ENCODE measurements around the gene C20orf141.

Gene C20orf141

DNA sequence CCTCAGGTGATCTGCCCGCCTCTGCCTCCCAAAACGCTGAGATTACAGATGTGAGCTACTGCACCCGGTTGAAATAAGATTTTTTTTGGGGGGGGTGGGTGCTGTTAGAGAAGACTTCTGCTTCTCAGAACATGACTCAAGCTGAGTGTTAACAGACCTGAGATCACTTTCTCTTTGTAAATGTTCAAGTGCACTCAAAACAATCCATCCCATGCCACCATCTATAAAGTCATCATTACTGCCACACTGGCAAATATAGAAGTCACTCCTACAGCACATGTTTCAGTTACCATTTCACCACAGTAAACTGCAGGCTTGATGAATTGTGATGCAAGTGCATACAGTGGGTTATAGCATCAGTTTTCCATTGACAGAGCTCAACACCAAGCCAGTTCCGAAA is 34.7 kb downstream of the C20orf141 start:
- no peak overlapping the region for H3K4me3 ChIP-seq (ENCODE audit: low read length in 2 of 2)
- H3K27me3 ChIP-seq (ENCODE audit: control insufficient read depth in 2 of 2, insufficient read depth in 2 of 2, low read length in 2 of 2) = no peaks in the 10 kb centered on the region
- no peaks in the 10 kb centered on the region for H3K9me3 ChIP-seq (ENCODE audit: control insufficient read depth in 2 of 2, low read length in 2 of 2)
- no peak overlapping the region for H3K9ac ChIP-seq (ENCODE audit: low read depth in 1 of 2, low read length in 2 of 2)
- peaks cover 0 to 6% of the 10 kb centered on the region in 2 donors for H3K36me3 ChIP-seq (ENCODE audit: control insufficient read depth in 2 of 2, insufficient read depth in 2 of 2, low read length in 2 of 2)
- H3K4me1 ChIP-seq (ENCODE audit: control insufficient read depth in 2 of 2, insufficient read depth in 2 of 2, low read length in 2 of 2) = peaks cover 0 to 4% of the 10 kb centered on the region in 2 donors
- H3K27ac ChIP-seq (ENCODE audit: low read depth in 2 of 2, low read length in 2 of 2) = no peak overlapping the region

- Histone ChIP-seq H3K4me3 (ENCODE audit: low read length in 2 of 2) (no peak overlapping the region), H3K9ac (ENCODE audit: low read depth in 1 of 2, low read length in 2 of 2) (no peak overlapping the region), H3K27ac (ENCODE audit: low read depth in 2 of 2, low read length in 2 of 2) (no peak overlapping the region), H3K27me3 (ENCODE audit: control insufficient read depth in 2 of 2, insufficient read depth in 2 of 2, low read length in 2 of 2) (no peaks in the 10 kb centered on the region), H3K9me3 (ENCODE audit: control insufficient read depth in 2 of 2, low read length in 2 of 2) (no peaks in the 10 kb centered on the region), H3K36me3 (ENCODE audit: control insufficient read depth in 2 of 2, insufficient read depth in 2 of 2, low read length in 2 of 2) (peaks cover 0 to 3% of the 10 kb centered on the region in 2 donors), H3K4me1 (ENCODE audit: control insufficient read depth in 2 of 2, insufficient read depth in 2 of 2, low read length in 2 of 2) (peaks cover 0 to 4% of the 10 kb centered on the region in 2 donors)
Observed at GRCh38 chr20:2851086-2851485, 36.3 kb downstream of the C20orf141 start.

DNA sequence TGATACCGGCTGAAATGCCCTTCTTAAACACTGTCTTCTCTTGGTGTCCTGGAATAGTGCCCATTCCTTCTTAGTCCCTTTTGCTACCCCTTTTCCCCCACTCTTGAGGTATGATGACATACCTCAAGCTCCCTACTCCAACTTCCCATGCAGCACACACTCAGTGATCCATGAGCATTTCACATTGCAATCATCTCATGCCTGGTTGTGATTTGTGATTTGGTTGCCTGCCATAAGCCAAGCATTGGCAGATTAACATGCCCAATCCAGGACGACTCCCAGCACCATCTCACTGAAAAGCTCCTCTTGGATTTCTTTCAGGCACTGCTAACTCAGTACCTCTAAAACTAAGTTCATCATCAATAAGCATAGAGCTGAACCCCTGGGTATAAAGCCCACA is 43.8 kb downstream of the C20orf141 start:
- H3K36me3 ChIP-seq (ENCODE audit: control insufficient read depth in 2 of 2, insufficient read depth in 2 of 2, low read length in 2 of 2) = peaks cover 18 to 23% of the 10 kb centered on the region in 2 donors
- H3K9ac ChIP-seq (ENCODE audit: low read depth in 1 of 2, low read length in 2 of 2) = no peak overlapping the region

GRCh38 chr20:2859330-2860121 is 44.7 kb downstream of the C20orf141 start:
- no peak overlapping the region for H3K27ac ChIP-seq (ENCODE audit: low read depth in 2 of 2, low read length in 2 of 2)
- peaks cover 24 to 31% of the 10 kb centered on the region in 2 donors for H3K36me3 ChIP-seq (ENCODE audit: control insufficient read depth in 2 of 2, insufficient read depth in 2 of 2, low read length in 2 of 2)
- no peaks in the 10 kb centered on the region for H3K27me3 ChIP-seq (ENCODE audit: control insufficient read depth in 2 of 2, insufficient read depth in 2 of 2, low read length in 2 of 2)
- H3K4me3 ChIP-seq (ENCODE audit: low read length in 2 of 2) = no peak overlapping the region
- H3K9me3 ChIP-seq (ENCODE audit: control insufficient read depth in 2 of 2, low read length in 2 of 2) = no peaks in the 10 kb centered on the region
- no peak overlapping the region for H3K9ac ChIP-seq (ENCODE audit: low read depth in 1 of 2, low read length in 2 of 2)
- no peaks in the 10 kb centered on the region for H3K4me1 ChIP-seq (ENCODE audit: control insufficient read depth in 2 of 2, insufficient read depth in 2 of 2, low read length in 2 of 2)

More for the DNA sequence above, 43.8 kb downstream of the C20orf141 start:
- Histone ChIP-seq H3K27me3 (ENCODE audit: control insufficient read depth in 2 of 2, insufficient read depth in 2 of 2, low read length in 2 of 2) (no peaks in the 10 kb centered on the region), H3K9me3 (ENCODE audit: control insufficient read depth in 2 of 2, low read length in 2 of 2) (no peaks in the 10 kb centered on the region), H3K4me1 (ENCODE audit: control insufficient read depth in 2 of 2, insufficient read depth in 2 of 2, low read length in 2 of 2) (no peaks in the 10 kb centered on the region), H3K4me3 (ENCODE audit: low read length in 2 of 2) (no peak overlapping the region), H3K27ac (ENCODE audit: low read depth in 2 of 2, low read length in 2 of 2) (no peak overlapping the region)

DNA sequence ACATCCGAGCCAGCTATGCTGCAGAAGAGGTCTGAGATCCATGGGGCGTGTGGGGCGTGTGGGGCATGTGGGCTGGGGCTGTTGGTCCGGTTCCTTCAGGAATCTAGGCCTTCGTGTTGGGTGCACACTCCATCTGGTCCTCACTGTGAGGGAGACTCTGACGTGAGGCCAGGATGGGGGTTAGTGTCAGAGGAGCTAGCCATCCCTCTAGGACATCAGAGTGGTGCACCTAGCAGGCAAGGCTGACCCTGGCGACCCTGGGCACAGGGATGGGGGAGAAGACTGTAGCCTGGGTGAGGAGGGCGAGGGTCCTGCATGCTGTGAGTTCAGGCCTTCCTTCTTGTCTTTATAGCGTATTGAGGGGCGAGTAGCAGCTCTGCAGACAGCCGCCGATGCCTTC is 49.8 kb downstream of the C20orf141 start:
- Histone ChIP-seq H3K9me3 (ENCODE audit: control insufficient read depth in 2 of 2, low read length in 2 of 2) (no peaks in the 10 kb centered on the region), H3K36me3 (ENCODE audit: control insufficient read depth in 2 of 2, insufficient read depth in 2 of 2, low read length in 2 of 2) (peaks cover 34 to 51% of the 10 kb centered on the region in 2 donors), H3K27ac (ENCODE audit: low read depth in 2 of 2, low read length in 2 of 2) (no peak overlapping the region)

DNA sequence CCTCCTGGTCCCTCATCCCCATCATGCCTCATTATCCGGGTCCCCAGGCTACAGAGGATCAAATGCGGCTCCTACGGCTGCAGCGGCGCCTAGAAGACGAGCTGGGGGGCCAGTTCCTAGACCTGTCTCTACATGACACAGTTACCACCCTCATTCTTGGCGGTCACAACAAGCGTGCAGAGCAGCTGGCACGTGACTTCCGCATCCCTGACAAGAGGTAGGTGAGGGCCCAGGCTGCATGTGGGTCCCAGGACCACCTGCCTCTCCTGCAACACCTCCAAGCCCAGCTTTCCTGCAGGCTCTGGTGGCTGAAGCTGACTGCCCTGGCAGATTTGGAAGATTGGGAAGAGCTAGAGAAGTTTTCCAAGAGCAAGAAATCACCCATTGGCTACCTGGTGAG is 50.3 kb downstream of the C20orf141 start:
- no peaks in the 10 kb centered on the region for H3K4me1 ChIP-seq (ENCODE audit: control insufficient read depth in 2 of 2, insufficient read depth in 2 of 2, low read length in 2 of 2)
- no peak overlapping the region for H3K4me3 ChIP-seq (ENCODE audit: low read length in 2 of 2)
- peaks cover 34 to 51% of the 10 kb centered on the region in 2 donors for H3K36me3 ChIP-seq (ENCODE audit: control insufficient read depth in 2 of 2, insufficient read depth in 2 of 2, low read length in 2 of 2)
- no peaks in the 10 kb centered on the region for H3K9me3 ChIP-seq (ENCODE audit: control insufficient read depth in 2 of 2, low read length in 2 of 2)
- no peak overlapping the region for H3K9ac ChIP-seq (ENCODE audit: low read depth in 1 of 2, low read length in 2 of 2)
- no peaks in the 10 kb centered on the region for H3K27me3 ChIP-seq (ENCODE audit: control insufficient read depth in 2 of 2, insufficient read depth in 2 of 2, low read length in 2 of 2)
- no peak overlapping the region for H3K27ac ChIP-seq (ENCODE audit: low read depth in 2 of 2, low read length in 2 of 2)

More for the DNA sequence above, 49.8 kb downstream of the C20orf141 start:
- no peak overlapping the region for H3K4me3 ChIP-seq (ENCODE audit: low read length in 2 of 2)
- no peaks in the 10 kb centered on the region for H3K27me3 ChIP-seq (ENCODE audit: control insufficient read depth in 2 of 2, insufficient read depth in 2 of 2, low read length in 2 of 2)
- H3K9ac ChIP-seq (ENCODE audit: low read depth in 1 of 2, low read length in 2 of 2) = no peak overlapping the region
- H3K4me1 ChIP-seq (ENCODE audit: control insufficient read depth in 2 of 2, insufficient read depth in 2 of 2, low read length in 2 of 2) = no peaks in the 10 kb centered on the region
